Duodenal mucosa (tissue), 2 donors: ENCODE data around the gene RASAL1.

Source experiments
- H3K27ac ChIP-seq: one replicate; pipeline ENCODE4 v1.7.0; 2013; ENCODE audit warnings: low read depth, low read length
- H3K27me3 ChIP-seq, 2 donors: one replicate each; pipeline ENCODE4 v1.7.0; 2013; ENCODE audit warnings: low read length in 2 of 2, control low read depth in 1 of 2; ENCODE audit not compliant: insufficient read depth in 2 of 2, control insufficient read depth in 1 of 2
- H3K36me3 ChIP-seq, 2 donors: one replicate each; pipeline ENCODE4 v1.7.0; 2013; ENCODE audit warnings: low read length in 2 of 2, control low read depth in 1 of 2; ENCODE audit not compliant: insufficient read depth in 2 of 2, control insufficient read depth in 1 of 2
- H3K4me1 ChIP-seq, 2 donors: one replicate each; pipeline ENCODE4 v1.7.0; 2013; ENCODE audit warnings: low read length in 2 of 2, control low read depth in 1 of 2; ENCODE audit not compliant: insufficient read depth in 2 of 2, control insufficient read depth in 1 of 2
- H3K4me3 ChIP-seq, 2 donors: one replicate each; pipeline ENCODE4 v1.7.0; 2013; ENCODE audit warnings: low read length in 2 of 2, low read depth in 1 of 2
- H3K9ac ChIP-seq, 2 donors: one replicate each; pipeline ENCODE4 v1.7.0; 2013; ENCODE audit warnings: low read length in 2 of 2, low read depth in 1 of 2
- H3K9me3 ChIP-seq, 2 donors: one replicate each; pipeline ENCODE4 v1.7.0; 2013; ENCODE audit warnings: low read length in 2 of 2, control low read depth in 1 of 2; ENCODE audit not compliant: control insufficient read depth in 1 of 2

The RASAL1 gene

GRCh38 chr12:113089839-113090238, 45.7 kb downstream of the RASAL1 start:
- H3K9ac ChIP-seq, result no peak overlapping the region
- H3K27ac ChIP-seq, result no peak overlapping the region
- H3K9me3 ChIP-seq, result no peaks in the 10 kb centered on the region
- peaks cover 0 to 8% of the 10 kb centered on the region in 2 donors for H3K27me3 ChIP-seq
- H3K4me3 ChIP-seq, result no peak overlapping the region
- peaks cover 0 to 3% of the 10 kb centered on the region in 2 donors for H3K36me3 ChIP-seq
- peaks cover 4 to 8% of the 10 kb centered on the region in 2 donors for H3K4me1 ChIP-seq

GRCh38 chr12:113088971-113089756, 46.4 kb downstream of the RASAL1 start:
- Histone ChIP-seq H3K27ac (no peak overlapping the region), H3K4me1 (peaks cover 4 to 8% of the 10 kb centered on the region in 2 donors), H3K9ac (no peak overlapping the region), H3K36me3 (peaks cover 0 to 3% of the 10 kb centered on the region in 2 donors), H3K4me3 (no peak overlapping the region), H3K27me3 (peaks cover 0 to 8% of the 10 kb centered on the region in 2 donors), H3K9me3 (no peaks in the 10 kb centered on the region)

- Histone ChIP-seq H3K9ac (no peak overlapping the region), H3K27me3 (peaks cover 0 to 5% of the 10 kb centered on the region in 2 donors), H3K4me3 (no peak overlapping the region), H3K27ac (no peak overlapping the region), H3K36me3 (peaks cover 0 to 3% of the 10 kb centered on the region in 2 donors), H3K4me1 (peaks cover 4 to 8% of the 10 kb centered on the region in 2 donors), H3K9me3 (no peaks in the 10 kb centered on the region)
These were observed 47.5 kb downstream of the RASAL1 start for GRCh38 chr12:113088037-113088436.

- no peaks in the 10 kb centered on the region for H3K9me3 ChIP-seq
- H3K36me3 ChIP-seq, result peaks cover 0 to 3% of the 10 kb centered on the region in 2 donors
- H3K4me3 ChIP-seq, result no peak overlapping the region
- no peak overlapping the region for H3K27ac ChIP-seq
- H3K9ac ChIP-seq, result no peak overlapping the region
- H3K27me3 ChIP-seq, result peaks cover 0 to 5% of the 10 kb centered on the region in 2 donors
- H3K4me1 ChIP-seq, result peaks cover 4 to 8% of the 10 kb centered on the region in 2 donors
These were observed 48.4 kb downstream of the RASAL1 start for GRCh38 chr12:113087193-113087592.

GRCh38 chr12:113086249-113087164, 49.1 kb downstream of the RASAL1 start:
- Histone ChIP-seq H3K27ac (no peak overlapping the region), H3K9me3 (no peaks in the 10 kb centered on the region), H3K9ac (no peak overlapping the region), H3K4me1 (peaks cover 4 to 8% of the 10 kb centered on the region in 2 donors), H3K4me3 (no peak overlapping the region), H3K27me3 (peaks cover 0 to 2% of the 10 kb centered on the region in 2 donors), H3K36me3 (peaks cover 0 to 3% of the 10 kb centered on the region in 2 donors)

GRCh38 chr12:113083863-113084435, 51.6 kb downstream of the RASAL1 start:
- no peaks in the 10 kb centered on the region for H3K36me3 ChIP-seq
- H3K4me1 ChIP-seq, result peaks cover 4 to 8% of the 10 kb centered on the region in 2 donors
- no peak overlapping the region for H3K4me3 ChIP-seq
- no peaks in the 10 kb centered on the region for H3K27me3 ChIP-seq
- H3K9me3 ChIP-seq, result no peaks in the 10 kb centered on the region
- H3K27ac ChIP-seq, result no peak overlapping the region
- no peak overlapping the region for H3K9ac ChIP-seq

GRCh38 chr12:113082486-113083148, 52.9 kb downstream of the RASAL1 start:
- Histone ChIP-seq H3K4me1 (peaks cover 4 to 8% of the 10 kb centered on the region in 2 donors), H3K27ac (no peak overlapping the region), H3K4me3 (no peak overlapping the region), H3K9ac (no peak overlapping the region), H3K27me3 (peaks cover 0 to 8% of the 10 kb centered on the region in 2 donors), H3K36me3 (no peaks in the 10 kb centered on the region), H3K9me3 (no peaks in the 10 kb centered on the region)

- Histone ChIP-seq H3K4me3 (no peak overlapping the region), H3K4me1 (peaks cover 1 to 3% of the 10 kb centered on the region in 2 donors), H3K9me3 (no peaks in the 10 kb centered on the region), H3K27me3 (peaks cover 0 to 8% of the 10 kb centered on the region in 2 donors), H3K27ac (no peak overlapping the region), H3K36me3 (no peaks in the 10 kb centered on the region), H3K9ac (no peak overlapping the region)
These were observed 53.7 kb downstream of the RASAL1 start for GRCh38 chr12:113081873-113082272.

- Histone ChIP-seq H3K36me3 (no peaks in the 10 kb centered on the region), H3K4me3 (no peak overlapping the region), H3K9ac (no peak overlapping the region), H3K27me3 (peaks cover 0 to 8% of the 10 kb centered on the region in 2 donors), H3K9me3 (no peaks in the 10 kb centered on the region), H3K4me1 (no peaks in the 10 kb centered on the region), H3K27ac (no peak overlapping the region)
These were observed 57.7 kb downstream of the RASAL1 start for GRCh38 chr12:113077859-113078255.
